ENCODE data around the gene PLXNA3. TPM values are rescaled to one million over a fixed set of nuclear protein-coding genes. Genes with fewer than 3 reads are reported as not detected.

Gene PLXNA3
- total RNA-seq, 4 donors from 2014 or later, result 17.0 to 44.4 (median 24.2) TPM

- H3K9me3 ChIP-seq, result no peaks in the 10 kb centered on the region
- no peak overlapping the region for H3K27ac ChIP-seq
- peaks cover 0 to 7% (median 0%) of the 10 kb centered on the region in 4 donors for H3K4me1 ChIP-seq
- 68 to 77% methylated on average over 5 to 7 of the region's 7 CpGs for WGBS, 2 donors
- DNase-seq (ENCODE audit: low spot score in 2 of 2), result no peak
- peaks cover 0 to 42% (median 0%) of the 10 kb centered on the region in 3 donors for H3K36me3 ChIP-seq
- TF ChIP-seq CTCF (IDR thresholded peaks at IDR 0.05) (no peak), EP300 (IDR thresholded peaks at IDR 0.05) (no peak), POLR2A (IDR thresholded peaks at IDR 0.05) (no peak)
- no peaks in the 10 kb centered on the region for H3K27me3 ChIP-seq
- no peak overlapping the region for H3K4me3 ChIP-seq
Measured at GRCh38 chrX:154473683-154474082, 15.6 kb downstream of the PLXNA3 start.

- no peak for DNase-seq (ENCODE audit: low spot score in 2 of 2)
- WGBS, 2 donors, result 85 to 86% methylated on average over 7 to 8 of the region's 8 CpGs
- Histone ChIP-seq H3K27me3 (no peaks in the 10 kb centered on the region), H3K9me3 (no peaks in the 10 kb centered on the region), H3K4me1 (peaks cover 0 to 12% (median 0%) of the 10 kb centered on the region in 4 donors), H3K4me3 (no peak overlapping the region), H3K27ac (no peak overlapping the region), H3K36me3 (peaks cover 0 to 11% (median 0%) of the 10 kb centered on the region in 3 donors)
- no peak for TF ChIP-seq EP300 (IDR thresholded peaks at IDR 0.05)
- TF ChIP-seq CTCF (IDR thresholded peaks at IDR 0.05), result no peak
Measured at GRCh38 chrX:154476821-154477220, 18.7 kb downstream of the PLXNA3 start.

GRCh38 chrX:154477891-154478477 lies 19.9 kb downstream of the PLXNA3 start:
- no peaks in the 10 kb centered on the region for H3K36me3 ChIP-seq
- no peaks in the 10 kb centered on the region for H3K9me3 ChIP-seq
- H3K4me1 ChIP-seq, result peaks cover 0 to 12% (median 0%) of the 10 kb centered on the region in 4 donors
- peak overlapping the region; percentile 31 to 63 (median 46) for H3K4me3 ChIP-seq
- DNase-seq (ENCODE audit: low spot score in 2 of 2), result no peak
- peak overlapping the region; percentile 74 to 90 (median 77) for H3K27ac ChIP-seq
- 60 to 67% methylated on average over 24 of the region's 24 CpGs for WGBS, 2 donors
- no peaks in the 10 kb centered on the region for H3K27me3 ChIP-seq
- TF ChIP-seq EP300 (IDR thresholded peaks at IDR 0.05) (no peak), CTCF (IDR thresholded peaks at IDR 0.05) (no peak)

- Histone ChIP-seq H3K9me3 (no peaks in the 10 kb centered on the region), H3K27me3 (no peaks in the 10 kb centered on the region), H3K4me1 (peaks cover 0 to 12% (median 0%) of the 10 kb centered on the region in 4 donors), H3K36me3 (peaks cover 0 to under 1% (median 0%) of the 10 kb centered on the region in 3 donors), H3K27ac (peak within 1 kb of the TSS; percentile 74 to 90 (median 82)), H3K4me3 (peak within 1 kb of the TSS; percentile 31 to 63 (median 46))
- TF ChIP-seq CTCF (IDR thresholded peaks at IDR 0.05) (no peak), POLR2A (IDR thresholded peaks at IDR 0.05) (peak; percentile 24 to 57), EP300 (IDR thresholded peaks at IDR 0.05) (peak; percentile 77 to 82)
- WGBS, 2 donors, result 9 to 49% methylated on average over 7 to 65 of the region's 85 CpGs
- DNase-seq (ENCODE audit: low spot score in 2 of 2), result peak; percentile 86 to 90
Measured at GRCh38 chrX:154478728-154479622, 20.9 kb downstream of the PLXNA3 start, which contains the start of gene LAGE3. Gene LAGE3 (minus strand): TSS chrX:154479281. CDS start chrX:154478915, 366 bp downstream.

- no peaks in the 10 kb centered on the region for H3K27me3 ChIP-seq
- H3K9me3 ChIP-seq, result no peaks in the 10 kb centered on the region
- 85 to 93% methylated on average over 5 of the region's 5 CpGs for WGBS, 2 donors
Measured at GRCh38 chrX:154481195-154481594, 23.1 kb downstream of the PLXNA3 start.

More at GRCh38 chrX:154481195-154481594, 23.1 kb downstream of the PLXNA3 start:
- H3K4me1 ChIP-seq, result peaks cover 0 to 28% (median 8%) of the 10 kb centered on the region in 4 donors
- DNase-seq (ENCODE audit: low spot score in 2 of 2), result no peak
- TF ChIP-seq CTCF (IDR thresholded peaks at IDR 0.05) (no peak), POLR2A (IDR thresholded peaks at IDR 0.05) (no peak), EP300 (IDR thresholded peaks at IDR 0.05) (no peak)
- no peak overlapping the region for H3K27ac ChIP-seq
- no peak overlapping the region for H3K4me3 ChIP-seq
- peaks cover 0 to 14% (median 0%) of the 10 kb centered on the region in 3 donors for H3K36me3 ChIP-seq
